RWPE2 (cell line): ENCODE results near the gene FRMPD4.

Experiments
- ATAC-seq: fragments of 200-7000 bp; cut with Tn5 transposase; 3 replicates; pipeline ENCODE4 v1.9.1; 2021; ENCODE audit warnings: low read depth
- DNase-seq: peaks from one replicate; pipeline ENCODE4 v3.0.0-alpha.2; 2020; ENCODE audit warnings: low spot score
- H3K27ac ChIP-seq: fragments of 450-650 bp; 2 replicates; pipeline ENCODE4 v1.5.1; 2017; ENCODE audit warnings: mild to moderate bottlenecking; ENCODE audit not compliant: poor library complexity, severe bottlenecking
- H3K27me3 ChIP-seq: fragments of 250-450 bp; sonication (Bioruptor Pico); 2 replicates; pipeline ENCODE4 v1.5.1; 2021; ENCODE audit warnings: mild to moderate bottlenecking, moderate library complexity; ENCODE audit not compliant: insufficient read depth, poor library complexity, severe bottlenecking
- H3K36me3 ChIP-seq: fragments of 250-450 bp; sonication (Bioruptor Pico); 2 replicates; pipeline ENCODE4 v1.5.1; 2020; ENCODE audit warnings: low read depth, mild to moderate bottlenecking, moderate library complexity
- H3K4me1 ChIP-seq: fragments of 250-450 bp; sonication (Bioruptor Pico); 2 replicates; pipeline ENCODE4 v1.5.1; 2021; ENCODE audit warnings: mild to moderate bottlenecking, moderate library complexity; ENCODE audit not compliant: insufficient read depth, poor library complexity, severe bottlenecking
- H3K4me3 ChIP-seq: fragments of 250-450 bp; sonication (Bioruptor Pico); 2 replicates; pipeline ENCODE4 v1.5.1; 2021; ENCODE audit warnings: mild to moderate bottlenecking, moderate library complexity; ENCODE audit not compliant: severe bottlenecking
- H3K9me3 ChIP-seq: fragments of 250-450 bp; sonication (Bioruptor Pico); 2 replicates; pipeline ENCODE4 v1.5.1; 2021; ENCODE audit warnings: mild to moderate bottlenecking, moderate library complexity; ENCODE audit not compliant: severe bottlenecking
- TF ChIP-seq, protein P1 (sequence below): fragments of 450-650 bp; IDR thresholded peaks from one replicate; pipeline ENCODE4 v1.5.1; 2017; ENCODE audit warnings: mild to moderate bottlenecking, moderate library complexity; ENCODE audit not compliant: poor library complexity, severe bottlenecking

FRMPD4 gene

DNA sequence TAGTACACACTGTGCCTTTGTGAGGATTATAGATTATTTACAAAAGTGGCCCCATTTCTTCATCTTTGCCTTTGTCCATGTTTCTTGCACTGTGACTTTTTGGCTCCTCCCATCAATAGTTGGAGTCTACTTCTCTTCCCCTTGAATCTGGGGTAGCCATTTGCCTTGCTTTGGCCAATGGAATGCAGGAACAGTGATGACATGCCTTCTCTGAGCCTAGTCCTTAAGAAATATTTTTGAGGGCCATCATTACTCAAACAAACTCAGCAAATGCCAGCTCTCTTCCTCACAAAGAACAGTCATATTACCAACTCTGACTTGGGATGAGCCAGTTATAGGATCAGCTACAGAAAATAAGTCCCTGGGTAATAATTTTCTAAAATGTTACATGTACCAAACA, 189.6 kb downstream of the FRMPD4 start:
- H3K9me3 ChIP-seq: no peaks in the 10 kb centered on the region
- ATAC-seq (no peak), DNase-seq (no peak)
- H3K36me3 ChIP-seq: no peaks in the 10 kb centered on the region
- H3K27me3 ChIP-seq: no peaks in the 10 kb centered on the region
- TF ChIP-seq, protein P1, sequence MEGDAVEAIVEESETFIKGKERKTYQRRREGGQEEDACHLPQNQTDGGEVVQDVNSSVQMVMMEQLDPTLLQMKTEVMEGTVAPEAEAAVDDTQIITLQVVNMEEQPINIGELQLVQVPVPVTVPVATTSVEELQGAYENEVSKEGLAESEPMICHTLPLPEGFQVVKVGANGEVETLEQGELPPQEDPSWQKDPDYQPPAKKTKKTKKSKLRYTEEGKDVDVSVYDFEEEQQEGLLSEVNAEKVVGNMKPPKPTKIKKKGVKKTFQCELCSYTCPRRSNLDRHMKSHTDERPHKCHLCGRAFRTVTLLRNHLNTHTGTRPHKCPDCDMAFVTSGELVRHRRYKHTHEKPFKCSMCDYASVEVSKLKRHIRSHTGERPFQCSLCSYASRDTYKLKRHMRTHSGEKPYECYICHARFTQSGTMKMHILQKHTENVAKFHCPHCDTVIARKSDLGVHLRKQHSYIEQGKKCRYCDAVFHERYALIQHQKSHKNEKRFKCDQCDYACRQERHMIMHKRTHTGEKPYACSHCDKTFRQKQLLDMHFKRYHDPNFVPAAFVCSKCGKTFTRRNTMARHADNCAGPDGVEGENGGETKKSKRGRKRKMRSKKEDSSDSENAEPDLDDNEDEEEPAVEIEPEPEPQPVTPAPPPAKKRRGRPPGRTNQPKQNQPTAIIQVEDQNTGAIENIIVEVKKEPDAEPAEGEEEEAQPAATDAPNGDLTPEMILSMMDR: no peak
- H3K4me1 ChIP-seq: no peaks in the 10 kb centered on the region
- H3K4me3 ChIP-seq: no peak overlapping the region
- H3K27ac ChIP-seq: no peak overlapping the region

DNA sequence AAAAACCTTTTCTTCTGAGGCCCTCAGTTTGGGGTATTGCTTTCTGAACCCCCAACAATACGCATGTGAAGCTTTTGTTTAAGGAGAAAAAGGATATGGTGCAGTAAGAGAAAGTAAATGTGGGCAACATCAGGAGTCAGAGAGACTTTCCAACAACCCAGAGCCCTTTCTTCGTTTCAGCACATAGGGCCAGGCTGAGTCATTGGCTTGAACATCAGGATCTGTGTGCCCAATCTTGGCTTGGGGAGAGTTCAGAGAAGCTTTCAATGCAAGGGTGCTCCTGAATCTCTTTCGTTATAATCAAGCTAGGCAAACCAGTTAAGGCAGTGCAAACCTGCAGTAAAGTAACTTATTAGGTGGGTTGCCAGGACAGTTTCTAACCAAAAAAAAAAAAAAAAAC, 191.2 kb downstream of the FRMPD4 start:
- TF ChIP-seq, protein P1: no peak
- no peak for ATAC-seq
- no peaks in the 10 kb centered on the region for H3K36me3 ChIP-seq
- no peak overlapping the region for H3K4me3 ChIP-seq
- no peak for DNase-seq
- no peaks in the 10 kb centered on the region for H3K27me3 ChIP-seq
- H3K9me3 ChIP-seq: no peaks in the 10 kb centered on the region
- H3K4me1 ChIP-seq: no peaks in the 10 kb centered on the region
- no peak overlapping the region for H3K27ac ChIP-seq

DNA sequence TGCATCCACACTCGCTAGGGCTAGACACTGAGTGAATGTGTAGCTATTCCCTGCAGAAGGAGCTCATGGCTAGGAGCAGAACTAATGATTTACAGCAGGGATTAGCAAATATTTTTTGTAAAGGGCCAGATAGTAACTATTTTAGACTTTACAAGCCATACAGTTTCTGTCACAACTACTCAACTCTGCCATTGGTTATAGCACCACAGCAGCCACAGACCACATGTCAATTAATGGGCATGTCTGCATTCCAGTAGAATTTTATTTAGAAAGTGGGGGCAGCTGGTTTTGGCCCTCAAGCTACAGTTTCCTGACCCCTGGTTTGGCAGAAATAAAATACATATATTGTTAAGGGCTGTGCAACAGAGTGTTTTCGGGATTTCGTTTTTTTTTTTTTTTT, 192.6 kb downstream of the FRMPD4 start:
- H3K4me1 ChIP-seq: no peaks in the 10 kb centered on the region
- H3K9me3 ChIP-seq: no peaks in the 10 kb centered on the region
- H3K27me3 ChIP-seq: no peaks in the 10 kb centered on the region
- no peaks in the 10 kb centered on the region for H3K36me3 ChIP-seq
- no peak for DNase-seq
- TF ChIP-seq, protein P1: no peak
- H3K27ac ChIP-seq: no peak overlapping the region
- H3K4me3 ChIP-seq: no peak overlapping the region
- ATAC-seq: no peak

DNA sequence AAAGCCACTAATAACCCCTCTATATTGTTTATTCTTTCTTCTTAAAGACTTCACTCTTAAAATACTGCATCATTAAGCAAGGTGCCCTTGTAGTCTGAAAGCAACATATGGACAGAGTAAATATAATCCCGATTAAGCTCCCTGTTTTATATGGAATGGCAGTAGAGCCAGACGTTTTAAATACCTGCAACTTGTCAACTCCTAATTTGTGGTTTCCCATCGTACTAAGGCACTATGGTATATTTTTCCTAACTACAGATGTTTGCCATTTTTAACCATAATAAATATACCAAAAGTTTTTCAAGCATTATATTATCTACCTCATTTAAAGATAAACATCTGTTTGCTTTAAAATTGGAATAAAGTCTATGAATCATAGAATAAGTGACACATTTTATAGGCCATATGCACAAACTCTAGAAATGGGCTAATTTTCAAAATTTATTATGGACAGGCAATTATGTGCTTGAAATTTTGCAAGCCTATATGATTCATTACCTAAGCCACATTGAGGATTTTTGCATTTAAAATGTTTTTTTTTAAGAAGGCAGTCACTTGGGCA, 194.6 kb downstream of the FRMPD4 start:
- DNase-seq (no peak), ATAC-seq (no peak)
- Histone ChIP-seq H3K27ac (no peak overlapping the region), H3K36me3 (no peaks in the 10 kb centered on the region), H3K4me3 (no peak overlapping the region), H3K9me3 (no peaks in the 10 kb centered on the region), H3K4me1 (no peaks in the 10 kb centered on the region), H3K27me3 (no peaks in the 10 kb centered on the region)
- TF ChIP-seq, protein P1: no peak

DNA sequence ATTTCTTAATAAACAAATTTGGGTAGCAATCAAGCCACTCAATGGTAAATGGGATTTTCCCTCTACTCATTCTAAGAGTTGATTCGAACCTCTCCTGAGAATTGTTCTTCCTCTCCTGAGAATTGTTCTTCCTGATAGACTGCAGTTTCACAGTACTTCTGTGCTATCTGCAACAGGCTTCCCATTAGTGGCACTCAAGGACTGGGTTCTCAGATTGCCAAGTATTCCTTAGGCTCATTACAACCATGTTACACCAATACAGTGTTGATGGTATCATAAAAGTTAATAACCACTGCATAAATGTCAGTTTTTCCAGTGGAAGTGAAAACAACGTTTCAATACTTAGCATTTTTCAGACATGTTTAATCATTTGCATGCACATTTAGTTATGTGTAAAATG, 201.6 kb downstream of the FRMPD4 start:
- Histone ChIP-seq H3K4me3 (no peak overlapping the region), H3K27ac (no peak overlapping the region)

More for the DNA sequence above, 201.6 kb downstream of the FRMPD4 start:
- H3K27me3 ChIP-seq: no peaks in the 10 kb centered on the region
- H3K9me3 ChIP-seq: no peaks in the 10 kb centered on the region
- no peaks in the 10 kb centered on the region for H3K4me1 ChIP-seq
- DNase-seq: no peak
- H3K36me3 ChIP-seq: no peaks in the 10 kb centered on the region
- ATAC-seq: no peak
- TF ChIP-seq, protein P1: no peak
